GM23338 (cell line): ENCODE results near the gene IDUA.

Source experiments
- CREB1 ChIP-seq: fragments of 250-450 bp; sonication (Bioruptor Pico); IDR thresholded peaks from 2 replicates; pipeline ENCODE4 v1.5.0; 2020; ENCODE audit warnings: low read depth, mild to moderate bottlenecking, moderate library complexity
- EZH2 ChIP-seq: fragments of 200-600 bp; sonication (generic); IDR thresholded peaks from one replicate; pipeline ENCODE4 v1.8.0; 2017; ENCODE audit warnings: antibody characterized with exemption, mild to moderate bottlenecking, low read depth; ENCODE audit not compliant: unreplicated experiment
- EZH2phosphoT487 ChIP-seq: fragments of 200-600 bp; sonication (generic); IDR thresholded peaks from one replicate; pipeline ENCODE4 v1.8.1; 2018; ENCODE audit warnings: antibody characterized with exemption; ENCODE audit not compliant: unreplicated experiment
- JUNB ChIP-seq: IDR thresholded peaks from one replicate; pipeline ENCODE4 v1.6.1; 2016; ENCODE audit warnings: antibody characterized with exemption; ENCODE audit not compliant: unreplicated experiment
- POLR2AphosphoS5 ChIP-seq: IDR thresholded peaks from 2 replicates; pipeline ENCODE4 v1.6.1; 2016; ENCODE audit warnings: antibody characterized with exemption, low read depth
- REST ChIP-seq: IDR thresholded peaks from one replicate; pipeline ENCODE4 v1.6.1; 2018; ENCODE audit warnings: antibody characterized with exemption; ENCODE audit not compliant: unreplicated experiment
- STAT1 ChIP-seq: IDR thresholded peaks from one replicate; pipeline ENCODE4 v1.6.1; 2016; ENCODE audit warnings: antibody characterized with exemption; ENCODE audit not compliant: unreplicated experiment
- ZNF331 ChIP-seq: fragments of 250-450 bp; sonication (Bioruptor Pico); IDR thresholded peaks from 2 replicates; pipeline ENCODE4 v1.5.0; 2020; ENCODE audit warnings: low read depth, mild to moderate bottlenecking, moderate library complexity
- TF ChIP-seq, protein P1 (sequence below), 2 experiments: fragments of 200-600 bp in 1 of 2; sonication (generic) in 1 of 2; conservative IDR thresholded peaks; 2 replicates each; pipeline versions ENCODE4 v1.5.1 to v1.6.1; 2016 to 2017; ENCODE audit warnings: antibody characterized with exemption in 2 of 2, low read depth in 2 of 2, mild to moderate bottlenecking in 2 of 2, moderate library complexity in 1 of 2
- TF ChIP-seq, protein P2 (sequence below): IDR thresholded peaks from 2 replicates; pipeline ENCODE4 v1.6.1; 2016; ENCODE audit warnings: antibody characterized with exemption

DNA sequence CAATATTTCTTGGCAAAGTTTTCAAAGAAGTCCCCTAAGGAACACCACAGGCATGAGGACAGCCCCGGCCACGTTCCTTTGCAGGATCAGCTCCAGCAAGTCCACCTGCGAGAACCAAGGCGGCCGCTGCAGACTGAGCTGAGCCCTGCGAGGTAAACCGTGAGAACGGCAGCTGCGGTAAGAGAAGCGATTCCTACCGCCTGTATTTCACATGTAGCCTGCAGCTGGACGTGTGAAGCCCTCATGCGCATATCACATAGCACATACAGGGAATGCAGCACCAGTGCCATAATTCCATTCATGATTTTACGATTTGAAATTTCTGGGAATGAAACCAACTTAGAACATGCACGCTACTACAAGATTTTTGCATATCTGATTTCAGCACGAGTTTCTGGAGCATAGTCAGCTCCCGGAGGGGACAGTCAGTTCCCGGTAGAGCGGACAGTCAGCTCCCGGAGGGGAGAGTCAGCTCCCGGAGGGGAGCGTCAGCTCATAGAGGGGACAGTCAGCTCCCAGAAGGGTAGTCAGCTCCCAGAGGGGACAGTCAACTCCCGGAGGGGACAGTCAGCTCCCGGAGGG, 66.3 kb downstream of the IDUA start:
- TF ChIP-seq, protein P1, sequence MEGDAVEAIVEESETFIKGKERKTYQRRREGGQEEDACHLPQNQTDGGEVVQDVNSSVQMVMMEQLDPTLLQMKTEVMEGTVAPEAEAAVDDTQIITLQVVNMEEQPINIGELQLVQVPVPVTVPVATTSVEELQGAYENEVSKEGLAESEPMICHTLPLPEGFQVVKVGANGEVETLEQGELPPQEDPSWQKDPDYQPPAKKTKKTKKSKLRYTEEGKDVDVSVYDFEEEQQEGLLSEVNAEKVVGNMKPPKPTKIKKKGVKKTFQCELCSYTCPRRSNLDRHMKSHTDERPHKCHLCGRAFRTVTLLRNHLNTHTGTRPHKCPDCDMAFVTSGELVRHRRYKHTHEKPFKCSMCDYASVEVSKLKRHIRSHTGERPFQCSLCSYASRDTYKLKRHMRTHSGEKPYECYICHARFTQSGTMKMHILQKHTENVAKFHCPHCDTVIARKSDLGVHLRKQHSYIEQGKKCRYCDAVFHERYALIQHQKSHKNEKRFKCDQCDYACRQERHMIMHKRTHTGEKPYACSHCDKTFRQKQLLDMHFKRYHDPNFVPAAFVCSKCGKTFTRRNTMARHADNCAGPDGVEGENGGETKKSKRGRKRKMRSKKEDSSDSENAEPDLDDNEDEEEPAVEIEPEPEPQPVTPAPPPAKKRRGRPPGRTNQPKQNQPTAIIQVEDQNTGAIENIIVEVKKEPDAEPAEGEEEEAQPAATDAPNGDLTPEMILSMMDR (conservative IDR thresholded peaks at IDR 0.05; ENCODE audit: low read depth in 2 of 2), result no peak
- TF ChIP-seq REST (no peak), POLR2AphosphoS5 (no peak), JUNB (no peak), EZH2phosphoT487 (no peak), EZH2 (no peak), CREB1 (CRISPR knock-in tag) (no peak), STAT1 (no peak), ZNF331 (CRISPR knock-in tag) (no peak)
- TF ChIP-seq, protein P2, sequence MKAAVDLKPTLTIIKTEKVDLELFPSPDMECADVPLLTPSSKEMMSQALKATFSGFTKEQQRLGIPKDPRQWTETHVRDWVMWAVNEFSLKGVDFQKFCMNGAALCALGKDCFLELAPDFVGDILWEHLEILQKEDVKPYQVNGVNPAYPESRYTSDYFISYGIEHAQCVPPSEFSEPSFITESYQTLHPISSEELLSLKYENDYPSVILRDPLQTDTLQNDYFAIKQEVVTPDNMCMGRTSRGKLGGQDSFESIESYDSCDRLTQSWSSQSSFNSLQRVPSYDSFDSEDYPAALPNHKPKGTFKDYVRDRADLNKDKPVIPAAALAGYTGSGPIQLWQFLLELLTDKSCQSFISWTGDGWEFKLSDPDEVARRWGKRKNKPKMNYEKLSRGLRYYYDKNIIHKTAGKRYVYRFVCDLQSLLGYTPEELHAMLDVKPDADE, result no peak
